ENCODE measurements around the gene HSP90AB1.

GRCh38 chr6:44227148-44227793, 19.6 kb upstream of the HSP90AB1 start:
- no peak for TF ChIP-seq CTCF (conservative IDR thresholded peaks at IDR 0.05; ENCODE audit: low read depth, low read length)
- TF ChIP-seq EZH2phosphoT487 (IDR thresholded peaks at IDR 0.05; ENCODE audit: borderline replicate concordance, low read length) = no peak
- TF ChIP-seq EZH2 (IDR thresholded peaks at IDR 0.05; ENCODE audit: low read length, unreplicated experiment) = no peak

Data from PC-3 (cell line).